HCT116 (cell line): ENCODE measurements around the gene CCSER1. TPM values are rescaled to one million over a fixed set of nuclear protein-coding genes. Genes with fewer than 3 reads are reported as not detected.

Experiments used
- ATAC-seq: fragments of 200-7000 bp; cut with Tn5 transposase; 2 replicates; pipeline ENCODE4 v1.9.1; 2020; ENCODE audit warnings: mild to moderate bottlenecking, moderate library complexity
- BruUV-seq: library from RNA; stranded (reverse); fragments of 400-500 nt; replicated peaks from 2 replicates; lab custom pipeline; 2021; lab: Mats Ljungman, UMichigan
- CTCF ChIA-PET: fragments of 300-600 bp; sonication (Branson Sonifier 250); formaldehyde crosslinking; loops from one replicate; lab custom pipeline; 2021; ENCODE audit warnings: antibody characterized with exemption; lab: Charles Lee
- POLR2A ChIA-PET: fragments of 300-600, 350-600 bp; sonication (Branson Sonifier 250); formaldehyde crosslinking; loops from one replicate; lab custom pipeline; 2021; ENCODE audit warnings: antibody characterized with exemption; lab: Charles Lee
- RAD21 ChIA-PET, 2 experiments: fragments of 300-600 bp; sonication (Branson Sonifier 250); formaldehyde crosslinking; loops; one replicate each; lab custom pipeline; 2023; ENCODE audit warnings: low total read pairs in 2 of 2; ENCODE audit not compliant: uncharacterized antibody in 2 of 2, unreplicated experiment in 2 of 2, low non-redundant PET in 1 of 2; lab: Charles Lee
- DNase-seq: peaks from one replicate; pipeline ENCODE4 v3.0.0-alpha.2; 2010; ENCODE audit warnings: low read depth, low spot score
- H2AFZ ChIP-seq: fragments of 200-600 bp; shearing (Covaris generic), sonication (generic); 2 replicates; pipeline ENCODE4 v1.6.1; 2017; ENCODE audit warnings: low read depth, mixed run types, mixed read lengths, antibody characterized with exemption, low read length; ENCODE audit not compliant: poor library complexity, severe bottlenecking
- H3K27ac ChIP-seq: 2 replicates; pipeline ENCODE4 v1.5.1; 2012; ENCODE audit warnings: low read depth, low read length
- H3K27me3 ChIP-seq: fragments of 200-600 bp; sonication (generic); 2 replicates; pipeline ENCODE4 v1.6.1; 2016; ENCODE audit warnings: mixed run types, low read length, mixed read lengths; ENCODE audit not compliant: insufficient read depth
- H3K36me3 ChIP-seq, 2 experiments: fragments of 200-500 bp in 1 of 2; fragments of 200-600 bp in 1 of 2; sonication (Bioruptor generic) in 1 of 2; sonication (generic) in 1 of 2; 2 replicates each; pipeline versions ENCODE4 v1.5.1 to v1.6.1; 2014 to 2016; ENCODE audit warnings: low read length in 2 of 2, inconsistent platforms in 1 of 2, mixed read lengths in 1 of 2, mixed run types in 1 of 2; ENCODE audit not compliant: insufficient read depth in 2 of 2, control insufficient read depth in 1 of 2
- H3K4me1 ChIP-seq, 2 experiments: fragments of 200-600 bp in 1 of 2; sonication (generic) in 1 of 2; 2 replicates each; pipeline versions ENCODE4 v1.5.1 to v1.6.1; 2012 to 2017; ENCODE audit warnings: low read length in 2 of 2, inconsistent platforms in 1 of 2, mild to moderate bottlenecking in 1 of 2, mixed read lengths in 1 of 2, mixed run types in 1 of 2, moderate library complexity in 1 of 2; ENCODE audit not compliant: insufficient read depth in 2 of 2, control insufficient read depth in 1 of 2
- H3K4me2 ChIP-seq: fragments of 200-600 bp; sonication (generic); 2 replicates; pipeline ENCODE4 v1.6.1; 2017; ENCODE audit warnings: mixed run types, low read length, mixed read lengths
- H3K4me3 ChIP-seq, 2 experiments: fragments of 200-600 bp in 1 of 2; sonication (generic) in 1 of 2; replicated peaks in 1 of 2; 2 replicates each; pipeline ENCODE4 v1.5.1; 2011 to 2016; ENCODE audit warnings: low read length in 2 of 2, control low read depth in 1 of 2, low read depth in 1 of 2, mild to moderate bottlenecking in 1 of 2, mixed read lengths in 1 of 2, mixed run types in 1 of 2
- H3K79me2 ChIP-seq: fragments of 200-600 bp; sonication (generic); 2 replicates; pipeline ENCODE4 v1.6.1; 2017; ENCODE audit warnings: mild to moderate bottlenecking, mixed run types, low read length, moderate library complexity, mixed read lengths; ENCODE audit not compliant: insufficient read depth
- H3K9ac ChIP-seq: fragments of 200-600 bp; sonication (generic); 2 replicates; pipeline ENCODE4 v1.6.1; 2016; ENCODE audit warnings: low read length, mixed read lengths
- H3K9me2 ChIP-seq: fragments of 200-600 bp; sonication (generic), shearing (Covaris generic); 2 replicates; pipeline ENCODE4 v1.6.1; 2017; ENCODE audit warnings: mixed run types, mild to moderate bottlenecking, moderate library complexity; ENCODE audit not compliant: insufficient read depth
- H3K9me3 ChIP-seq, 2 experiments: fragments of 200-500 bp in 1 of 2; fragments of 200-600 bp in 1 of 2; sonication (Bioruptor generic) in 1 of 2; sonication (generic) in 1 of 2; 2 replicates each; pipeline ENCODE4 v1.6.1; 2014 to 2017; ENCODE audit warnings: low read length in 2 of 2, mixed read lengths in 2 of 2, inconsistent platforms in 1 of 2, low read depth in 1 of 2, mild to moderate bottlenecking in 1 of 2, mixed run types in 1 of 2, moderate library complexity in 1 of 2; ENCODE audit not compliant: control insufficient read depth in 1 of 2, insufficient read depth in 1 of 2
- H4K20me1 ChIP-seq: fragments of 200-600 bp; sonication (generic), shearing (Covaris generic); 2 replicates; pipeline ENCODE4 v1.6.1; 2017; ENCODE audit warnings: mixed run types, mild to moderate bottlenecking, moderate library complexity; ENCODE audit not compliant: insufficient read depth
- CTCF ChIP-seq, 3 experiments: fragments of 200-600 bp in 1 of 3; sonication (generic) in 1 of 3; IDR thresholded peaks in 2 of 3; conservative IDR thresholded peaks in 1 of 3; 2 replicates each; pipeline ENCODE4 v1.5.1; 2012 to 2017; ENCODE audit warnings: low read depth in 2 of 3, low read length in 2 of 3, antibody characterized with exemption in 1 of 3, borderline replicate concordance in 1 of 3, control low read depth in 1 of 3, mild to moderate bottlenecking in 1 of 3, mixed read lengths in 1 of 3, mixed run types in 1 of 3, moderate library complexity in 1 of 3; ENCODE audit not compliant: insufficient read depth in 1 of 3
- ELF1 ChIP-seq: IDR thresholded peaks from 2 replicates; pipeline ENCODE4 v1.6.1; 2012; ENCODE audit warnings: low read depth, borderline replicate concordance
- POLR2AphosphoS5 ChIP-seq: IDR thresholded peaks from 2 replicates; pipeline ENCODE4 v1.6.1; 2011; ENCODE audit warnings: mild to moderate bottlenecking, low read depth, low read length, moderate library complexity
- RAD21 ChIP-seq: IDR thresholded peaks from 2 replicates; pipeline ENCODE4 v1.6.1; 2012; ENCODE audit warnings: low read depth, mild to moderate bottlenecking
- TCF7L2 ChIP-seq: IDR thresholded peaks from 2 replicates; pipeline ENCODE4 v1.7.0; 2011; ENCODE audit warnings: borderline replicate concordance, inconsistent platforms; ENCODE audit not compliant: insufficient read depth, insufficient read length; ENCODE audit errors: extremely low read depth
- ZFX ChIP-seq: fragments of 450-650 bp; IDR thresholded peaks from 2 replicates; pipeline ENCODE4 v1.6.1; 2017
- intact Hi-C: fragments of 100-400 bp; cut with micrococcal nuclease; formaldehyde crosslinking; loops from 2 replicates; pipeline ENCODE4 v1.10.0; 2022
- total RNA-seq: library from RNA; stranded (reverse); gene quantifications from one replicate; pipeline ENCODE4 v1.2.1, GENCODE V29; 2021; ENCODE audit not compliant: unreplicated experiment

The CCSER1 gene
- total RNA-seq, 1 experiment from 2014 or later: 6.7 TPM

GRCh38 chr4:90160044-90160443, 32.9 kb downstream of the CCSER1 start:
- RAD21 ChIA-PET: no interaction called here
- H3K4me1 ChIP-seq: peaks cover 3 to 6% of the 10 kb centered on the region in 2 experiments; a peak in 1 of 4 replicates
- BruUV-seq: no TSS peak
- no peaks in the 10 kb centered on the region for H3K9me3 ChIP-seq
- no peak overlapping the region for H3K4me2 ChIP-seq
- POLR2A ChIA-PET: no interaction called here
- no peak overlapping the region for H3K4me3 ChIP-seq
- no peak overlapping the region for H2AFZ ChIP-seq
- CTCF ChIA-PET: no interaction called here
- H3K79me2 ChIP-seq: no peaks in the 10 kb centered on the region
- H3K9ac ChIP-seq: no peak overlapping the region
- no peaks in the 10 kb centered on the region for H3K9me2 ChIP-seq
- no peak overlapping the region for H3K27ac ChIP-seq
- intact Hi-C loops: no loop called here
- H3K36me3 ChIP-seq: no peaks in the 10 kb centered on the region
- H3K27me3 ChIP-seq: no peaks in the 10 kb centered on the region
- DNase-seq (no peak), ATAC-seq (no peak)
- H4K20me1 ChIP-seq: no peaks in the 10 kb centered on the region
- no peak for TF ChIP-seq CTCF (IDR thresholded peaks at IDR 0.05 in 2 of 3, conservative IDR thresholded peaks at IDR 0.05 in 1 of 3; ENCODE audit: borderline replicate concordance in 1 of 3, insufficient read depth in 1 of 3, low read depth in 2 of 3, low read length in 2 of 3)
- no peak for TF ChIP-seq TCF7L2

DNA sequence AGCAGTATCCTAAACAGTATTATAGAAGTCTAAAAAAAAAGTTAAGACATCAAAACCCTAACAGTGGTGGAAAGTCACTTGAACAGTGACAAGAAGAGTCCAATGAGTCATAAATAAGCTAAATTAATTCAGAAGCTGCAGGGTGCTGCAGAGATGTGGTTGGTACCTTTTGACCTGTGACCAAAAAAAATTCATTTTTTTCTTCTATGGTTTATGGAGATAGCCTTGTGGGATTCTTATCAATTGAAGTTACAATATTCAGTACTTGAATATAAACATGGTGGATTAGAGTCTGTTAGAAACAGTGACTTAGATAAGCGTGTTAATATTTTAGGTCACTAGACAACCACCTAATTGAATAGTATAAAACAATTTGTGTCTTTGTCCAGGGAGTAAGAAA, 35.4 kb downstream of the CCSER1 start:
- no TSS peak for BruUV-seq
- DNase-seq (no peak), ATAC-seq (no peak)
- no peaks in the 10 kb centered on the region; the same call in 1 of the 2 replicates for H3K79me2 ChIP-seq
- H3K9me2 ChIP-seq: no peaks in the 10 kb centered on the region
- intact Hi-C loops: no loop called here
- peaks cover 3 to 6% of the 10 kb centered on the region in 2 experiments; a peak in 1 of 4 replicates for H3K4me1 ChIP-seq
- H3K4me2 ChIP-seq: no peak overlapping the region
- no peak overlapping the region for H2AFZ ChIP-seq
- no peak overlapping the region for H3K4me3 ChIP-seq
- H4K20me1 ChIP-seq: no peaks in the 10 kb centered on the region
- no peaks in the 10 kb centered on the region for H3K27me3 ChIP-seq
- POLR2A ChIA-PET: no interaction called here
- H3K27ac ChIP-seq: no peak overlapping the region
- no peak for TF ChIP-seq ELF1
- no peak for TF ChIP-seq RAD21
- TF ChIP-seq POLR2AphosphoS5: no peak
- no peak for TF ChIP-seq CTCF (IDR thresholded peaks at IDR 0.05 in 2 of 3, conservative IDR thresholded peaks at IDR 0.05 in 1 of 3; ENCODE audit: borderline replicate concordance in 1 of 3, insufficient read depth in 1 of 3, low read depth in 2 of 3, low read length in 2 of 3)
- TF ChIP-seq ZFX: no peak
- H3K36me3 ChIP-seq: no peaks in the 10 kb centered on the region
- no peaks in the 10 kb centered on the region for H3K9me3 ChIP-seq
- no peak overlapping the region for H3K9ac ChIP-seq
- RAD21 ChIA-PET: no interaction called here
- CTCF ChIA-PET: no interaction called here
